K562 (cell line): ENCODE results near the gene GABRR2. TPM values are rescaled to one million over a fixed set of nuclear protein-coding genes. Genes with fewer than 3 reads are reported as not detected.

Experiments used
- ATAC-seq: fragments of 200-7000 bp; cut with Tn5 transposase; 3 replicates; pipeline ENCODE4 v1.9.1; 2020; ENCODE audit warnings: moderate library complexity
- Bru-seq: library from RNA; stranded (reverse); fragments of 400-500 nt; gene quantifications from one replicate; lab custom pipeline; 2021; lab: Mats Ljungman, UMichigan
- BruChase-seq, 2 experiments: library from RNA; stranded (reverse); fragments of 400-500 nt; gene quantifications; one replicate each; lab custom pipeline; 2021; lab: Mats Ljungman, UMichigan
- BruUV-seq: library from RNA; stranded (reverse); fragments of 400-500 nt; replicated peaks from 2 replicates; lab custom pipeline; 2021; lab: Mats Ljungman, UMichigan
- CTCF ChIA-PET: fragments of 300-600 bp; formaldehyde crosslinking; extraction: SDS; loops from one replicate; lab custom pipeline; 2021; ENCODE audit warnings: low intra/inter-chr PET ratio; lab: Yijun Ruan, JAX
- POLR2A ChIA-PET: fragments of 300-600, 350-650 bp; sonication (Branson Sonifier 250); formaldehyde crosslinking; extraction: SDS; loops from one replicate; lab custom pipeline; 2021; ENCODE audit warnings: antibody characterized with exemption, inconsistent platforms; lab: Yijun Ruan, JAX
- DNase-seq, 4 experiments: peaks; one replicate each; pipeline versions ENCODE4 v3.0.0 to v3.0.0-alpha.2; 2011 to 2018; ENCODE audit warnings: low spot score in 3 of 4, mixed read lengths in 3 of 4; ENCODE audit errors: extremely low read depth in 1 of 4
- FAIRE-seq: peaks from 2 replicates; lab custom pipeline; 2011; peaks lifted over from hg19 to GRCh38; lab: Jason Lieb, UNC
- H2AFZ ChIP-seq: 2 replicates; pipeline ENCODE4 v1.6.0; 2011; ENCODE audit warnings: low read depth, low read length, control low read depth, inconsistent platforms
- H3K27ac ChIP-seq: fragments of 200-600 bp; 3 replicates; pipeline ENCODE4 v1.8.0; 2011; ENCODE audit warnings: low read depth, mild to moderate bottlenecking, control low read depth, inconsistent platforms, low read length, moderate library complexity, mixed read lengths; ENCODE audit errors: extremely low read depth
- H3K27me3 ChIP-seq, 2 experiments: fragments of 300-600 bp in 1 of 2; 2 replicates in 1 of 2; 3 replicates in 1 of 2; pipeline versions ENCODE4 v1.6.0 to v1.8.0; 2011; ENCODE audit warnings: inconsistent platforms in 2 of 2, low read length in 2 of 2, mild to moderate bottlenecking in 1 of 2, mixed read lengths in 1 of 2, moderate library complexity in 1 of 2; ENCODE audit not compliant: control insufficient read depth in 2 of 2, insufficient read depth in 2 of 2
- H3K36me3 ChIP-seq: fragments of 300-600 bp; 3 replicates; pipeline ENCODE4 v1.8.0; 2011; ENCODE audit warnings: mild to moderate bottlenecking, low read length, inconsistent platforms; ENCODE audit not compliant: control insufficient read depth, insufficient read depth
- H3K4me1 ChIP-seq, 2 experiments: fragments of 200-600 bp in 1 of 2; replicated peaks in 1 of 2; 2 replicates in 1 of 2; 3 replicates in 1 of 2; pipeline versions ENCODE4 v1.5.1 to v1.8.0; 2011; ENCODE audit warnings: inconsistent platforms in 2 of 2, low read length in 2 of 2, mild to moderate bottlenecking in 1 of 2, mixed read lengths in 1 of 2, moderate library complexity in 1 of 2; ENCODE audit not compliant: control insufficient read depth in 2 of 2, insufficient read depth in 2 of 2
- H3K4me2 ChIP-seq: 2 replicates; pipeline ENCODE4 v1.6.1; 2011; ENCODE audit warnings: low read length, control low read depth, inconsistent platforms, mixed read lengths; ENCODE audit not compliant: insufficient read depth
- H3K4me3 ChIP-seq: fragments of 200-600 bp; sonication (generic), shearing (Covaris generic); 2 replicates; pipeline ENCODE4 v1.5.1; 2016; ENCODE audit warnings: control low read depth, inconsistent platforms
- H3K79me2 ChIP-seq: fragments of 200-600 bp; 3 replicates; pipeline ENCODE4 v1.8.0; 2011; ENCODE audit warnings: low read length, inconsistent platforms; ENCODE audit not compliant: control insufficient read depth, insufficient read depth
- H3K9ac ChIP-seq, 2 experiments: 2 replicates each; pipeline versions ENCODE4 v1.6.0 to v1.6.1; 2011; ENCODE audit warnings: low read depth in 2 of 2, low read length in 2 of 2, control low read depth in 1 of 2, inconsistent platforms in 1 of 2, mild to moderate bottlenecking in 1 of 2, mixed read lengths in 1 of 2; ENCODE audit not compliant: insufficient read depth in 1 of 2
- H3K9me1 ChIP-seq: one replicate; pipeline ENCODE4 v1.6.0; 2011; ENCODE audit warnings: inconsistent platforms, mild to moderate bottlenecking, low read length, moderate library complexity; ENCODE audit not compliant: control insufficient read depth, insufficient read depth
- H3K9me3 ChIP-seq: replicated peaks from 2 replicates; pipeline ENCODE4 v1.5.1; 2011; ENCODE audit warnings: low read depth, low read length, inconsistent platforms; ENCODE audit not compliant: control insufficient read depth, insufficient read depth
- H4K20me1 ChIP-seq: replicated peaks from 2 replicates; pipeline ENCODE4 v1.6.1; 2011; ENCODE audit warnings: low read length, inconsistent platforms, mixed read lengths; ENCODE audit not compliant: control insufficient read depth, insufficient read depth
- C11orf30 ChIP-seq: fragments of 450-650 bp; IDR thresholded peaks from 2 replicates; pipeline ENCODE4 v1.6.1; 2016; ENCODE audit warnings: low read depth, mild to moderate bottlenecking
- KDM1A ChIP-seq, 2 experiments: fragments of 450-650 bp; IDR thresholded peaks; 2 replicates each; pipeline ENCODE4 v1.6.1; 2016; ENCODE audit warnings: mild to moderate bottlenecking in 2 of 2
- ZNF316 ChIP-seq: fragments of 450-650 bp; IDR thresholded peaks from 2 replicates; pipeline ENCODE4 v1.6.1; 2016
- WGBS: fragments of 100-300 bp; shearing (Covaris generic); methylation state at CpG from one replicate; pipeline ENCODE4 v1.1.6; 2016; ENCODE audit warnings: low coverage, mixed read lengths; ENCODE audit not compliant: insufficient coverage; ENCODE audit errors: missing lambda C conversion rate; 5-methylcytosine and 5-hydroxymethylcytosine counted together
- in situ Hi-C: fragments of 300-500 bp; cut with MboI; formaldehyde crosslinking; loops from 4 replicates; pipeline ENCODE4 v1.15.0; 2018; ENCODE audit warnings: inconsistent platforms, mixed read lengths
- intact Hi-C: fragments of 100-400 bp; cut with micrococcal nuclease; formaldehyde crosslinking; loops from 2 replicates; pipeline ENCODE4 v1.14.2; 2022
- long read RNA-seq, 3 experiments: library from polyadenylated mRNA in 2 of 3; library from RNA in 1 of 3; unstranded in 2 of 3; stranded (forward) in 1 of 3; transcript quantifications; one replicate each; pipeline ENCODE4 v2.0.0, GENCODE V29; 2019 to 2022
- polyA minus RNA-seq, 3 experiments: library from RNA; depleted of rRNA, polyadenylated mRNA; stranded (reverse); fragments of >200 nt; gene quantifications; 2 replicates each; pipeline ENCODE4 v1.2.3, GENCODE V29; 2011
- polyA plus RNA-seq, 8 experiments: library from polyadenylated mRNA; depleted of rRNA in 4 of 8; stranded (reverse) in 5 of 8; unstranded in 3 of 8; fragments of >200 nt; fragmentation: Nextera tagmentation in 2 of 8; fragmentation: Illumina TruSeq in 1 of 8; extraction: Ambion mirVana in 2 of 8; extraction: Trizol in 1 of 8; gene quantifications; 2 replicates each; pipeline versions ENCODE4 v1.2.1 to v1.2.3, GENCODE V29; 2011 to 2014; ENCODE audit warnings: inconsistent platforms in 1 of 8, missing spikeins in 1 of 8
- total RNA-seq, 7 experiments: library from RNA; depleted of rRNA in 6 of 7; stranded (reverse); fragments of >200 nt in 6 of 7; fragmentation: Illumina TruSeq in 2 of 7; extraction: Trizol in 2 of 7; gene quantifications; 2 replicates each; pipeline versions ENCODE4 v1.2.1 to v1.2.3, GENCODE V29; 2011 to 2021; ENCODE audit warnings: low replicate concordance in 1 of 7

Gene GABRR2
- 0.23 and 0.56 TPM in 2 replicates for total RNA-seq (2011; cell fraction: chromatin; rRNA removed; ENCODE audit: low replicate concordance)
- total RNA-seq (2011; cell fraction: nucleolus; rRNA removed) = not detected in 2 replicates
- not detected in 2 replicates for total RNA-seq (2011; cell fraction: nucleoplasm; rRNA removed)
- total RNA-seq (2014; rRNA removed) = not detected in 2 replicates
- not detected in 2 replicates for total RNA-seq (2014; rRNA removed; fragmentation: Illumina TruSeq; extraction: Trizol)
- total RNA-seq (2015; rRNA removed; fragmentation: Illumina TruSeq; extraction: Trizol) = not detected in 2 replicates
- not detected in 2 replicates for total RNA-seq (2021)
- polyA plus RNA-seq (2011; rRNA removed) = 0.10 and 0.18 TPM in 2 replicates
- not detected in 2 replicates for polyA plus RNA-seq (2011; cell fraction: cytosol; rRNA removed)
- polyA plus RNA-seq (2011; cell fraction: nucleus; rRNA removed) = 0.60 and 1.1 TPM in 2 replicates
- polyA plus RNA-seq (2012) = 0.04 and 0.06 TPM in 2 replicates
- polyA plus RNA-seq (2014; fragmentation: Illumina TruSeq; extraction: Trizol) = 0.13 TPM in 1 of 2 replicates, not detected in the other
- polyA plus RNA-seq (2014; fragmentation: Nextera tagmentation; extraction: Ambion mirVana) = not detected
- 0.09 TPM in 1 of 2 replicates, not detected in the other for polyA plus RNA-seq (2014; rRNA removed)
- polyA minus RNA-seq (2011; rRNA and poly(A)+ RNA removed) = not detected in 2 replicates
- not detected in 2 replicates for polyA minus RNA-seq (2011; cell fraction: cytosol; rRNA and poly(A)+ RNA removed)
- polyA minus RNA-seq (2011; cell fraction: nucleus; rRNA and poly(A)+ RNA removed) = 0.22 TPM in 1 of 2 replicates, not detected in the other
- Bru-seq, nascent RNA = percentile 29 among the genes with signal in this experiment
- percentile 46 among the genes with signal in this experiment for BruChase-seq, experiment 1, labeled RNA remaining after a 2-hour chase
- BruChase-seq, experiment 2, labeled RNA remaining after a 6-hour chase = percentile 44 among the genes with signal in this experiment
- long read RNA-seq, experiment 1 = 0 reads
- long read RNA-seq, experiment 2 = 0 reads
- long read RNA-seq, experiment 3 = 0 reads

DNA sequence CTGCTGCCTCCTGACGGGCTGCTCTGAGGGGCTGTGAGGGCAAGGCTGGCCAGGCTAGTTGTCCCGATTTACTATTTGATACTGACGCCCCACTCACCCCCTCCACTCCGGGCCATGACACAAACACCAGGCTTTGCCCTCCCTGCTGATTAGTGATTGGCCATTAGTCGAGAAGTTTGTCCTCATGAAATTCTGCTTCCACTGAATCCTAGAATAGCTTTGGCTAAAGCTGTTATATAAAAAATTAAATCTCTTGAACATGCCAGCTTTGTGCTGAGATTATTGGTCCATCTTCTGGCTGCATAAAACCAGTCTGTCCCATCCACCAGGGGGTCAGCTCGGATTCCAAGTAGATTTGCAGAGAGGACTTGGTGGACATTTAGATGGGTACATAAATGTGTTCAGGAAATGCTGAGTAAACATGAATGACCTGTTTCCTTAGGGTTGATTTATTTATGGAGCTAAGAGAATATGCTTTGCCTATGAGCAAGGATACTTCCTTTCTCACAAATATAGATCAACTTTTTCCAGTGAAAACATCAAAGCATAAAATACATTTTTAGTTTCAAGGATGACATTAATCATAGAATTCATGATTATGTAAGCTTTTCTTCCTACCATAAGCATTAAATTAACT lies at the start of gene GABRR2:
Gene GABRR2, minus strand, starts transcription at position 51 of the 637 bp plus-strand sequence. CDS start 134 bp downstream, outside the sequence.
- ATAC-seq (no peak), DNase-seq (no peak)
- H3K4me1 ChIP-seq = peaks cover 0 to 2% of the 10 kb centered on the region in 2 experiments; a peak in 1 of 5 replicates
- no peak within 1 kb of the TSS for H3K4me2 ChIP-seq
- H3K36me3 ChIP-seq = no peaks in the 10 kb centered on the region
- 38% methylated on average over 4 of the region's 6 CpGs for WGBS
- H3K9me1 ChIP-seq = no peaks in the 10 kb centered on the region
- in situ Hi-C loops = no loop called here
- H3K4me3 ChIP-seq = no peak within 1 kb of the TSS
- 0 out of 5 replicates have a peak, but pooled peaks cover 0 to under 1% of the 10 kb centered on the region in 2 experiments for H3K27me3 ChIP-seq
- no peak within 1 kb of the TSS for H2AFZ ChIP-seq
- TF ChIP-seq ZNF316 (peak; percentile 50; the same call in 1 of the 2 replicates), C11orf30 (0 out of 2 replicates have a peak, but pooled peaks have one; percentile 22), KDM1A (IDR thresholded peaks at IDR 0.05) (no peak)
- TF ChIP-seq, all 486 proteins: peak for 2
- Histone ChIP-seq H3K79me2 (no peaks in the 10 kb centered on the region), H3K9ac (no peak within 1 kb of the TSS), H3K9me3 (peaks cover 4% of the 10 kb centered on the region), H3K27ac (no peak within 1 kb of the TSS), H4K20me1 (no peaks in the 10 kb centered on the region)
- CTCF ChIA-PET = no interaction called here
- no TSS peak for BruUV-seq
- POLR2A ChIA-PET = interaction anchor here (1.0 kb wide), 1 partner anchor 9 kb away, joined by 3 read pairs; no protein-coding TSS in a partner anchor
- FAIRE-seq = no peak
- intact Hi-C loops = no loop called here
